Rectal smooth muscle tissue (tissue), 1 donor: ENCODE results near the gene ACVR2A.

ENCODE experiments used
- H3K27ac ChIP-seq: one replicate; pipeline ENCODE4 v1.7.0; 2013; ENCODE audit warnings: low read depth, low read length, inconsistent platforms
- H3K27me3 ChIP-seq: one replicate; pipeline ENCODE4 v1.7.0; 2013; ENCODE audit warnings: low read length; ENCODE audit not compliant: control insufficient read depth, insufficient read depth
- H3K36me3 ChIP-seq: one replicate; pipeline ENCODE4 v1.7.0; 2013; ENCODE audit warnings: low read length; ENCODE audit not compliant: control insufficient read depth, insufficient read depth
- H3K4me1 ChIP-seq: one replicate; pipeline ENCODE4 v1.7.0; 2013; ENCODE audit warnings: low read length; ENCODE audit not compliant: control insufficient read depth, insufficient read depth
- H3K4me3 ChIP-seq: one replicate; pipeline ENCODE4 v1.7.0; 2013; ENCODE audit warnings: low read length
- H3K9ac ChIP-seq: one replicate; pipeline ENCODE4 v1.7.0; 2013; ENCODE audit warnings: low read length

ACVR2A gene

DNA sequence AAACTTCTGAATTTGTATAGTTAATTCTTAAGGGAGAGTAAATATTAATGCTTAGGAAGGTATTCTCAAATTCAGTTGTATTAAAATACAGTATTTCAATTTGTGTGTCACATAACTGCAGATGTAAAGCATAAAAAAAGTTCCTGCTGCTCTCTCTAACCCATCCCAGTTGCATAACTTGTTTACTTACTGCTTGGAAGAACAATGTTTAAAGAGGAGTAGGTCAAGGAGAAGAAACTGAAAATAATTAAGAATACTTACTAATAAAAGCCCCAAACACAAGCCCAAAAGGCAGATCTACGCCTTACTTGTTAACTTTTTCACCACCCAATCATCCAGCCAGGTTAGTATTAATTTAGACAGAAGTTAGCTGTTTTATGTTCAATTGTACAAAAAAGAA is 94.5 kb downstream of the ACVR2A start:
- Histone ChIP-seq H3K4me1 (no peaks in the 10 kb centered on the region), H3K36me3 (no peaks in the 10 kb centered on the region), H3K27ac (no peak overlapping the region), H3K27me3 (no peaks in the 10 kb centered on the region), H3K4me3 (no peak overlapping the region), H3K9ac (no peak overlapping the region)

GRCh38 chr2:147945660-147946059 is 100.8 kb downstream of the ACVR2A start:
- no peaks in the 10 kb centered on the region for H3K4me1 ChIP-seq
- no peak overlapping the region for H3K9ac ChIP-seq
- H3K4me3 ChIP-seq = no peak overlapping the region
- H3K36me3 ChIP-seq = no peaks in the 10 kb centered on the region
- no peak overlapping the region for H3K27ac ChIP-seq
- no peaks in the 10 kb centered on the region for H3K27me3 ChIP-seq

DNA sequence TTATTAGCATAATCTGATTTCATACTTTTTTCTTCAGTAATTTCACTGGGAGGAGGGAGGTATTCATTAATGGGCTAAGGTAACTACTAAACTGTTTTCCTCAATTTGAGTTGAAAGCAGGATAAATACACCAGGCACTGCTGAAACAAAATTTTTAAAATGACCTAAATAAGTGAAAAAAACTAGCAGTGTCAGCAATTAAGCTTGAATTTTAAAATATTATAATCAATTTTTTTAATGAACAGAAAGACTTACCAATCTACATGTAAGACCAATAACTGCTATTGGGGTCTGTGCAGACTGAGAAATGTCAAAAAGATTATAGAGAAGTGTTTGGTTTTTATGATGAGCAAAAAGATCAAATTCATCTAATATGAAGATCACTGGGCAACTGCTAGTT is 107.3 kb downstream of the ACVR2A start:
- no peak overlapping the region for H3K9ac ChIP-seq
- no peak overlapping the region for H3K27ac ChIP-seq
- no peak overlapping the region for H3K4me3 ChIP-seq
- H3K4me1 ChIP-seq = no peaks in the 10 kb centered on the region
- H3K27me3 ChIP-seq = no peaks in the 10 kb centered on the region
- H3K36me3 ChIP-seq = peaks cover 7% of the 10 kb centered on the region

GRCh38 chr2:147968571-147968970 is 123.7 kb downstream of the ACVR2A start:
- no peaks in the 10 kb centered on the region for H3K4me1 ChIP-seq
- no peak overlapping the region for H3K4me3 ChIP-seq
- H3K9ac ChIP-seq = no peak overlapping the region
- no peak overlapping the region for H3K27ac ChIP-seq
- H3K36me3 ChIP-seq = no peaks in the 10 kb centered on the region
- no peaks in the 10 kb centered on the region for H3K27me3 ChIP-seq

- no peak overlapping the region for H3K27ac ChIP-seq
- H3K36me3 ChIP-seq = no peaks in the 10 kb centered on the region
- no peaks in the 10 kb centered on the region for H3K27me3 ChIP-seq
- H3K9ac ChIP-seq = no peak overlapping the region
- H3K4me3 ChIP-seq = no peak overlapping the region
- H3K4me1 ChIP-seq = peaks cover 2% of the 10 kb centered on the region
Observed at GRCh38 chr2:147976102-147976501, 131.3 kb downstream of the ACVR2A start.

- H3K27me3 ChIP-seq = no peaks in the 10 kb centered on the region
- peaks cover 2% of the 10 kb centered on the region for H3K4me1 ChIP-seq
- H3K36me3 ChIP-seq = no peaks in the 10 kb centered on the region
- no peak overlapping the region for H3K9ac ChIP-seq
- H3K4me3 ChIP-seq = no peak overlapping the region
- H3K27ac ChIP-seq = no peak overlapping the region
Observed at GRCh38 chr2:147977679-147978078, 132.8 kb downstream of the ACVR2A start.
